ENCODE results near the gene MUSK. TPM values are rescaled to one million over a fixed set of nuclear protein-coding genes. Genes with fewer than 3 reads are reported as not detected.

The MUSK gene
- total RNA-seq, 1 donor from 2014 or later: under 0.01 TPM

DNA sequence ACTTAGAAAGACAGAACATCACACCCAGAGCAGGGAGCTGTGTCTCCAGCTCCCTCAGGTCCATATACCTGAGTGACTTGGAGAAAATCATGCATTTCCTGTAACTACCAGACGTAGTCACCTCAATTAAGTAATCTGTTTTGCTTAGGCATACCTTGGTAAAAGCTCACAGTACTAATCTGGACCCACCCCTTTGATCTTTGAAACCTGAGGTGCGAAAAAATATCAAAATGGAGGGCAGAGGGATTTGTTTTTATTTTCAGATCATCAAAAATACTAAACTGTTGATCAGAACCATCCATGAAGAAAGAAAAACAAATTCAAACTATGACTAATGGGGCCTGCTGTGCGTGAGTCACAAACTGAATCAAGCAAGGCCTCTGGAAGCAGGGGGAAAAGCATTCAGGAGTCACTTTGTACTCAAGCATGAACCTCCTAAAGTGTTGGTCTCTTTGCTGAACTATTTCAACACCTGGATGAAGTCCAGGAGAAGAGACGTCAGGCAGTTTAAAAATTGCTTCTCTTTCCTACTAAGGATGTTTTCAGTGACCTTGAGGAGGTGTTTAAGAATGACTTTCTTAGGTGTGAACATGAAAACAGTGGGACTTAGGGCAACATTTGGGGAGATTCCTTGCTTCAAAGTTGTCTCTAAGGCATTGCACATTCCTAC, 76.3 kb downstream of the MUSK start:
- peak; percentile 96 for FAIRE-seq
- no peak overlapping the region for H3K4me3 ChIP-seq (ENCODE audit: low read depth, low read length)
- DNase-seq (ENCODE audit: low read depth): peak; percentile 96
- no peak for TF ChIP-seq CTCF (IDR thresholded peaks at IDR 0.05; ENCODE audit: insufficient read depth, low read length, severe bottlenecking)
- no peaks in the 10 kb centered on the region for H3K27me3 ChIP-seq (ENCODE audit: control insufficient read depth, insufficient read depth, low read length)
- H3K36me3 ChIP-seq (ENCODE audit: control insufficient read depth, insufficient read depth, low read length): no peaks in the 10 kb centered on the region

GRCh38 chr9:110745676-110746075, 77.1 kb downstream of the MUSK start:
- H3K36me3 ChIP-seq (ENCODE audit: control insufficient read depth, insufficient read depth, low read length): no peaks in the 10 kb centered on the region
- H3K27me3 ChIP-seq (ENCODE audit: control insufficient read depth, insufficient read depth, low read length): no peaks in the 10 kb centered on the region
- DNase-seq (ENCODE audit: low read depth) (peak; percentile 46), FAIRE-seq (no peak)
- H3K4me3 ChIP-seq (ENCODE audit: low read depth, low read length): no peak overlapping the region
- no peak for TF ChIP-seq CTCF (IDR thresholded peaks at IDR 0.05; ENCODE audit: insufficient read depth, low read length, severe bottlenecking)

DNA sequence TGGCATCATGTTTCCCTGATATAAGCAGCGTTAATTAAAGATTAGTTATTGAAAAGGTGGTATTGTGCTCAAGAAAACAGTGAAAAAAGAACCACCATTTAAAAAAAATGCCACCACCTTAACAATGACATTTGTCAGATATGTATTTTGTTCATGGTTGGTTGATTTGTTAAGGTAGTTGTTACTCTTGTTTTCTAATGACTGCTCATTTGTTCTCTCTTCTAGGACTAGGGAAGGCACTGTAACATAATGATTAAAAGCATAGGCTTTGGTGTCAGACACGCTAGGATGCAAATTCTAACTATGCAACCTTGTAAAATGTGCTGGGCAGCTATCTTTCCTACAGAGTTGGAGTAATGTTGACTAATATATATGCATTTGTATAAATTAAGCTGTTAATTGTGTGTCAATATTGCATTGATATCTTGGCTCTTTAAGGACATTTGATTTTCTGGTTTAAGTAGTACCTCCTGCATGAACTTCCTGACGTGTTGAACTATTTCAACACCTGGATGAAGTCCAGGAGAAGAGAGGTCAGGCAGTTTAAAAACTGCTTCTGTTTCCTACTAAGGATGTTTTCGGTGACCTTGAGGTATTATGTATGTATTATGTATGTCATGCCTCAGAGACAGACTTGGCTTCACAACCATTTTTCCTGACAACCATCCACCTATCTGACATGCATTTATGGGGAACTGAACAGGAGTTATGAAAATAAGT, 77.8 kb downstream of the MUSK start:
- Histone ChIP-seq H3K27me3 (ENCODE audit: control insufficient read depth, insufficient read depth, low read length) (no peaks in the 10 kb centered on the region), H3K4me3 (ENCODE audit: low read depth, low read length) (no peak overlapping the region), H3K36me3 (ENCODE audit: control insufficient read depth, insufficient read depth, low read length) (no peaks in the 10 kb centered on the region)
- TF ChIP-seq CTCF (IDR thresholded peaks at IDR 0.05; ENCODE audit: insufficient read depth, low read length, severe bottlenecking): no peak
- DNase-seq (ENCODE audit: low read depth) (peak; percentile 47), FAIRE-seq (no peak)

GRCh38 chr9:110748251-110748893, 79.8 kb downstream of the MUSK start:
- no peak for FAIRE-seq
- TF ChIP-seq CTCF (IDR thresholded peaks at IDR 0.05; ENCODE audit: insufficient read depth, low read length, severe bottlenecking): no peak
- no peak overlapping the region for H3K4me3 ChIP-seq (ENCODE audit: low read depth, low read length)
- peak; percentile 97 for DNase-seq (ENCODE audit: low read depth)
- no peaks in the 10 kb centered on the region for H3K27me3 ChIP-seq (ENCODE audit: control insufficient read depth, insufficient read depth, low read length)
- H3K36me3 ChIP-seq (ENCODE audit: control insufficient read depth, insufficient read depth, low read length): no peaks in the 10 kb centered on the region

- DNase-seq (ENCODE audit: low read depth) (no peak), FAIRE-seq (no peak)
- no peaks in the 10 kb centered on the region for H3K36me3 ChIP-seq (ENCODE audit: control insufficient read depth, insufficient read depth, low read length)
- TF ChIP-seq CTCF (IDR thresholded peaks at IDR 0.05; ENCODE audit: insufficient read depth, low read length, severe bottlenecking): no peak
- H3K4me3 ChIP-seq (ENCODE audit: low read depth, low read length): no peak overlapping the region
- no peaks in the 10 kb centered on the region for H3K27me3 ChIP-seq (ENCODE audit: control insufficient read depth, insufficient read depth, low read length)
These were observed 81.7 kb downstream of the MUSK start for GRCh38 chr9:110750272-110750671.
